Kidney (tissue), 14 donors: ENCODE measurements around the gene MICAL2. TPM values are rescaled to one million over a fixed set of nuclear protein-coding genes. Genes with fewer than 3 reads are reported as not detected.

Experiments
- DNase-seq, 5 donors: peaks; one replicate each; pipeline ENCODE4 v3.0.0-alpha.2; 2013 to 2020
- FAIRE-seq: peaks from 2 replicates; lab custom pipeline; 2012; peaks lifted over from hg19 to GRCh38; lab: Jason Lieb, UNC
- H3K27ac ChIP-seq, 2 donors: one replicate each; pipeline ENCODE4 v1.7.0; 2013; ENCODE audit warnings: low read depth in 2 of 2, low read length in 2 of 2, inconsistent platforms in 1 of 2
- H3K27me3 ChIP-seq: one replicate; pipeline ENCODE4 v1.7.1; 2013; ENCODE audit warnings: low read length, inconsistent platforms; ENCODE audit not compliant: control insufficient read depth, insufficient read depth
- H3K36me3 ChIP-seq, 3 donors: one replicate each; pipeline versions ENCODE4 v1.7.0 to v1.7.1; 2013; ENCODE audit warnings: low read length in 3 of 3, control low read depth in 1 of 3, inconsistent platforms in 1 of 3; ENCODE audit not compliant: insufficient read depth in 3 of 3, control insufficient read depth in 2 of 3
- H3K4me1 ChIP-seq, 3 donors: one replicate each; pipeline versions ENCODE4 v1.7.0 to v1.7.1; 2013; ENCODE audit warnings: low read length in 3 of 3, inconsistent platforms in 1 of 3, low read depth in 1 of 3; ENCODE audit not compliant: control insufficient read depth in 2 of 3, insufficient read depth in 2 of 3
- H3K4me3 ChIP-seq, 3 donors: one replicate each; pipeline versions ENCODE4 v1.7.0 to v1.8.1; 2013; ENCODE audit warnings: low read length in 3 of 3, control low read depth in 1 of 3, inconsistent platforms in 1 of 3
- H3K9ac ChIP-seq, 3 donors: one replicate each; pipeline versions ENCODE4 v1.7.0 to v1.7.1; 2013; ENCODE audit warnings: low read length in 3 of 3, control low read depth in 1 of 3, inconsistent platforms in 1 of 3
- H3K9me3 ChIP-seq, 3 donors: one replicate each; pipeline versions ENCODE4 v1.7.0 to v1.7.1; 2013; ENCODE audit warnings: low read length in 3 of 3, control low read depth in 1 of 3, inconsistent platforms in 1 of 3; ENCODE audit not compliant: control insufficient read depth in 2 of 3, insufficient read depth in 1 of 3
- intact Hi-C: fragments of 100-400 bp; cut with DNase I; formaldehyde crosslinking; loops from one replicate; pipeline ENCODE4 v1.11.1; 2022
- polyA plus RNA-seq: library from polyadenylated mRNA; stranded (reverse); fragments of 350-450 nt; fragmentation: Illumina TruSeq; extraction: RNeasy Lipid Tissue Mini Kit (QIAGEN cat#74804); gene quantifications from one replicate; pipeline ENCODE4 v1.2.3, GENCODE V29; 2014; ENCODE audit warnings: low read depth, low replicate concordance; ENCODE audit not compliant: insufficient read depth
- total RNA-seq: library from RNA; stranded (reverse); fragmentation: NEBNext Ultra II Directional; extraction: Animal tissue kit (Norgen Biotek cat#: 25700); gene quantifications from one replicate; pipeline ENCODE4 v1.2.1, GENCODE V29; 2021
- TF ChIP-seq, protein P1 (sequence below): IDR thresholded peaks from 3 replicates; pipeline ENCODE4 v1.5.1; 2012; ENCODE audit warnings: mild to moderate bottlenecking, moderate library complexity, borderline replicate concordance; ENCODE audit not compliant: insufficient read depth; ENCODE audit errors: extremely low read depth
- donor health status: control.
- donor health status: control.
- donor health status: control.
- donor health status: control.
- donor health status: control.
- donor health status: DM: yes; HTN: yes; CAD: no.
- donor health status: Normal renal cell carcinoma (clear cell type).

Gene MICAL2
- total and polyA plus RNA-seq, 2 donors from 2014 or later: 7.8 to 64.5 TPM

DNA sequence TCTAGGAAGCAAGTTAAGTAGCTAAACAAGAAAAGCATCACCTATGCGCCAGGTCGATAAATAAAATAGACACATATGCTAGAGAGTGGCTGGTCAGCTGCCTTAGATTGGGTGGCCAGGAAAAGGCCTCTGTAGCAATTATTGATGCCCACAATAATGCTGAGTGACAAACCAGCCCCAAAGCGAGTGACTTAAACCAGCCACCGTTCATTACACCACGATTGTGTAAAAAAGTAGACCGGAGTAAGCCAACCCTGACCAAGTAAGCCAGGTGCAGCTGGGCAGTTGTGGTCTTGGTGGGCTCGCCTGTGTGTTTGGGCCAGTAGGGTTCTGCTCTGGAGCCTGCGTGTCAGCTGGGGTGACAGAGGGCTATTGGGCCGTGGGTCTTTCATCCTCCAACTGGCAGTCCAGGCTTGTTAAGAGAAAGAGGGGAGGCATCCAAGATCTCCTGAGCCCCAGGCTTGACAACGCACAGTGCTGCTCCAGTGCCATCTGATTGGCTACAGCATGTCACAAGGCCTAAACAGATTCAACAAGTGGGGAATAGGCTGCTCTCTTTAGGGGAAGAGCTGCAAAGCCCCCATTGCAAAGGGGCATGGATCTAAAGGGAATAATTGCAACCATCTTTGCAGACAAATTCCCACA, 166.6 kb downstream of the MICAL2 start:
- Histone ChIP-seq H3K9ac (no peak overlapping the region), H3K9me3 (no peaks in the 10 kb centered on the region), H3K27me3 (no peaks in the 10 kb centered on the region), H3K4me3 (no peak overlapping the region), H3K27ac (no peak overlapping the region), H3K36me3 (no peaks in the 10 kb centered on the region), H3K4me1 (no peaks in the 10 kb centered on the region)
- intact Hi-C loops: loop anchor here (10.0 kb wide), 1 partner anchor 352 kb away; no protein-coding TSS in a partner anchor
- DNase-seq: peak in 1 of 5 donors; percentile 53
- no peak for FAIRE-seq
- TF ChIP-seq, protein P1, sequence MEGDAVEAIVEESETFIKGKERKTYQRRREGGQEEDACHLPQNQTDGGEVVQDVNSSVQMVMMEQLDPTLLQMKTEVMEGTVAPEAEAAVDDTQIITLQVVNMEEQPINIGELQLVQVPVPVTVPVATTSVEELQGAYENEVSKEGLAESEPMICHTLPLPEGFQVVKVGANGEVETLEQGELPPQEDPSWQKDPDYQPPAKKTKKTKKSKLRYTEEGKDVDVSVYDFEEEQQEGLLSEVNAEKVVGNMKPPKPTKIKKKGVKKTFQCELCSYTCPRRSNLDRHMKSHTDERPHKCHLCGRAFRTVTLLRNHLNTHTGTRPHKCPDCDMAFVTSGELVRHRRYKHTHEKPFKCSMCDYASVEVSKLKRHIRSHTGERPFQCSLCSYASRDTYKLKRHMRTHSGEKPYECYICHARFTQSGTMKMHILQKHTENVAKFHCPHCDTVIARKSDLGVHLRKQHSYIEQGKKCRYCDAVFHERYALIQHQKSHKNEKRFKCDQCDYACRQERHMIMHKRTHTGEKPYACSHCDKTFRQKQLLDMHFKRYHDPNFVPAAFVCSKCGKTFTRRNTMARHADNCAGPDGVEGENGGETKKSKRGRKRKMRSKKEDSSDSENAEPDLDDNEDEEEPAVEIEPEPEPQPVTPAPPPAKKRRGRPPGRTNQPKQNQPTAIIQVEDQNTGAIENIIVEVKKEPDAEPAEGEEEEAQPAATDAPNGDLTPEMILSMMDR: no peak

DNA sequence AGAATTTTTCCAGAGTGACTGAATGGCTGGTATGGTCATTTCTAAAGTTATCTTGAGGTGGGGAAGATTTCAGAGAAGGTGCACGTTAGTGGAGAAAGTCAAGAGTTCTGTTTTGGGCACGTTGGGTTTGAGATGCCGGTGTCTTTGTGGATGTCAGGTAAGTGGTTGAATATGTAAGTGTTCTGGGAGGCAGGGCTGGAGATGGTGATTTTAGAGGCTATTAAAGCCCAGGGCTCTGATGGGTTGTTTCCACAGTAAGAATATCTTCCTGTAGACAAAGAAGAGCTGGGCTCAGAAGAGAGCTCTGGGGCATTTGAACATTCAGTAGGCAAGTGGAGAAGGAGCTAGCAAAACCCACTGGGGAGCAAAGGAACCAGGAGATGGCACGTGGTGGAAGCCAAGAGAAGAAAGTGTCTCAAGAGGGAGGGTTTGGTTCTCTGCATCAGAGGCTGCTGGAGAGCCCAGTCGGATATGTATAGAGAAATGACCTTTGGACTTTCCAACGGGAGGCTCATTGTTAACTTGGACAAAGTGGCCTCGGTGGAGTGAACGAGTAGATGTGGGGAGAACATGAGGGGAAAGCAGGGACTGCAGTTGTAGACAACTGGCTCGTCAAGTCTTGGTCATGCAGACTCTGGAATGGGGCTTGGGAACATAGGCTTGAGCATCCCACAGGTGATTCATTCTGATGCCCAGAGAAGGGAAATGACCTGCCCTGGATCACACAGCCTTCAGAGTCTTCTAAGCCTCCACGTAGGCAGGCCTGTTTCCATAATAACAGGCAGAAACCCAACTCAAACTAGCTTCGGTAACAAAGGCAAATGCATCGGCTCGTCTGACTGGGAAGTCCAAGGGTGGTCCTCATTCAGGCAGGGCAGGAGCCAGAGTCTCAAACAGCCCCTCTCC, 168.6 kb downstream of the MICAL2 start:
- H3K4me3 ChIP-seq: no peak overlapping the region
- TF ChIP-seq, protein P1: no peak
- no peaks in the 10 kb centered on the region for H3K4me1 ChIP-seq
- peak in 1 of 5 donors; percentile 15 for DNase-seq
- H3K27me3 ChIP-seq: no peaks in the 10 kb centered on the region
- no peaks in the 10 kb centered on the region for H3K36me3 ChIP-seq
- FAIRE-seq: no peak
- intact Hi-C loops: loop anchor here (10.0 kb wide), 1 partner anchor 354 kb away; no protein-coding TSS in a partner anchor
- H3K27ac ChIP-seq: no peak overlapping the region
- H3K9me3 ChIP-seq: no peaks in the 10 kb centered on the region
- H3K9ac ChIP-seq: no peak overlapping the region

DNA sequence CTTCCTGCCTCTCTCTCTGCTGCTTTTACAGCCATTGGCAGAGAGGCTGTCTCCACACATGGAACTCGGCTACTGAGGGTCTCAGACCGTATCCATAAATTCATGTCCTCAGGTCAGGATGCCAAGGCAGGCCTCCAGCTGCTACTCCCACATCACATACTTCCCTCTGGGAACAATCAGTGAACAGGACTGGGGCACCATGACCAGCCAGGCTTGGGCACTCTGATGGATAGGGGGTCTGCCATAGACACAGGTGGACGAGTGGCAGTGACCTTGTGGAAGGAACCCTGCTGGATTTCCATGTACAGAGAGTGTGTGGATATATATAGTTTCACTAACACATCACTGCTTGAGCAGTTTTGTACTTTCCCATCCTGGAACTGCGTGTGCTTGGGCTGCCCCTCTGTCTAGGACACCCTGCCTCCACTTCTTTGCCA, 169.3 kb downstream of the MICAL2 start:
- Histone ChIP-seq H3K9me3 (no peaks in the 10 kb centered on the region), H3K4me3 (no peak overlapping the region), H3K36me3 (no peaks in the 10 kb centered on the region), H3K4me1 (no peaks in the 10 kb centered on the region), H3K27ac (no peak overlapping the region), H3K9ac (no peak overlapping the region), H3K27me3 (no peaks in the 10 kb centered on the region)
- TF ChIP-seq, protein P1: no peak
- no peak for DNase-seq
- intact Hi-C loops: loop anchor here (5.0 to 10.0 kb wide), 2 partner anchors 232 to 355 kb away; no protein-coding TSS in a partner anchor
- FAIRE-seq: no peak
